H54 (cell line): ENCODE measurements around the gene MYD88.
"Not testable (repeated sequence)": the region's sequence is repeated elsewhere in the genome, so short reads cannot be mapped to it uniquely, and the experiment has no call there.

ENCODE experiments used
- DNase-seq: peaks from one replicate; pipeline ENCODE4 v3.0.0; 2011; ENCODE audit warnings: low spot score, mixed read lengths; ENCODE audit not compliant: insufficient read length
- FAIRE-seq: peaks from 3 replicates; lab custom pipeline; 2011; peaks lifted over from hg19 to GRCh38; lab: Jason Lieb, UNC
- POLR2A ChIP-seq: IDR thresholded peaks from 2 replicates; pipeline ENCODE4 v1.6.1; 2011; ENCODE audit warnings: low read depth, mild to moderate bottlenecking, low read length

MYD88 gene

GRCh38 chr3:38125305-38126120, 12.9 kb upstream of the MYD88 start:
- FAIRE-seq (no peak), DNase-seq (no peak)
- no peak for TF ChIP-seq POLR2A

DNA sequence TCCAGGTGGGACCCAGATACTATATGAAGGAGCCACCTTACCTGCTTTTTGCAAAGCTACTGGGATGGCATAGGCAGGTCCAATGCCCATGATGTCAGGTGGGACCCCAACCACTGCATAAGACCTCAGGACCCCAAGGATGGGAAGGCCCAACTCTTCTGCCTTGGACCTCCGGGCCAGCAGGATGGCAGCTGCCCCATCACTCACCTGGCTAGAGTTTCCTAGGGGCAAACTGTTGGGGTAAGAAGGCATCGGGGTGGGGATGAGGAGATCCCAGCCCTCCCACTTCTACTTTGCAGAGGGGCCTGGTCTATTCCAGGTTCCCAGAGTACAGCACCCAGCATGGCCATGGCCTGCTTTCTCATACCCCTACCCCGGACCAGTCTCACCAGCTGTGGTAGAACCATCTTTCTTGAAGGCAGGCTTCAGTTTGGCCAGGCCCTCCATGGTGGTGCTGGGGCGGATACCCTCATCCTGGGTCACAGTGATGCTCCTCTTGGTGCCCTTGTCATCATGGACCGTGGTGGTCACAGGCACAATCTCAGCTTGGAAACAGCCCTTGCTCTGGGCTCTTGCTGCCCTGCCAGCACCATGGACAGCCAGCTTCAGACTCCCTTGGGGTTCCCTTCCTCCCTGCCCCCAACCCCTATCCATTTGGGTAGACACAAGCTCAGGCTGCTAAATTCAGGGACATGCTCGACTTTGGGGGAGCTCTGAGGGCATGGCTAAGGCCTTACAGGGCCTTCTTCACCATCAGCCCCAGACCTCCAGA, 12.2 kb upstream of the MYD88 start:
- FAIRE-seq (no peak), DNase-seq (no peak)
- TF ChIP-seq POLR2A, result no peak

DNA sequence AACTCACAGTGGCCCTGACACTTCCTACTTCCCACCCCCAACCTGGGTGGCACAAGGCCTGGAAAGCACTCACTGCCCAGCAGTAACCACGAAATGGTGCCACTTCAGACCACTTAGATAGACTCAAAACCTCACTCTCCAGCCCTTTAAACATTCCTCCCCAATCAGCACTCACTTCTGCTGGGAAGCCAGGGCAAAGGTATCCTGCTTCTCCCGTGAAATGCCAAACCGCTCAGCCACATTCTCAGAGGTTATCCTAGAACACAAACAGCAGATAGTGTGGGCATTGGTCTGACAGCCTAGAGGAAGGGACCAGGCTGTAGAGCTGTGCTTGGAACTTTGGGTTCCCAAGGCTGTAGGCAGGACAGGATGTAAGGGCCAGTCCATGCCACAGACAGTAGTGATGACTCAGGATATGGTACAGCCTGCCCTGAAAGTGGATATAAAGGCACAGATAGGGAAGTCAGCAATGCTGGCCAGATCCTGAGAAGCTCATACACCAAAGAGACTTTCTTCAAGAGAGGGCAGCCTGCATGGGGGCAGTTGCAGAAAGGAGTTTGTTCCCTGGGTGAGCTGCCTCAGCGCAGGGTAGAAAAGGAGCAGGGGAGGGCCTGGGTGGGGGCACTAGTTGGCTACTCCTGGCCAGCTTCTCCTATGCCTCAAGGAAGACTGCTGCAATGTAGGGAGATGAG, 10.7 kb upstream of the MYD88 start:
- no peak for TF ChIP-seq POLR2A
- DNase-seq (no peak), FAIRE-seq (no peak)

- DNase-seq (no peak), FAIRE-seq (no peak)
- TF ChIP-seq POLR2A, result no peak
Observed at GRCh38 chr3:38128303-38128655, 10.2 kb upstream of the MYD88 start.

DNA sequence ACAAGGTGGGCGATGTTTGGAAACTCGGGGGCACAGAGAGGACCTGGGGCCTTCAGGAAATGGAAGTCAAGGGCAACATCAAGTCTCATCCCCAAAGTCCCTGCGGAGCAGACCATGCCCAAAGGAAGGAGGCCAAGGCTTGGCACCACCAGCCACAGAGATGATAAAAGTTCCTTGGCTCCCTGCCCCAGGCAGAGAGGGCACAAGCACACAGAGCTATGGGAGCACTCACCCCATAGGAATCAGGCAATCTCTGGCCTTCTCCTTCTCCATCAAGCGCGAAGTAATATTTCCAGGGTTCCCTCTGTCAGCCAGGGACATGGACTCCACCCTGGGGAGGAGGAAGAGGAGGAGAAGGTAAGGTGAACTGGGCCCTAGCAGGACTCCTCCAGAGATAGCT, 9.4 kb upstream of the MYD88 start:
- no peak for TF ChIP-seq POLR2A
- DNase-seq (no peak), FAIRE-seq (no peak)

- FAIRE-seq (no peak), DNase-seq (no peak)
- TF ChIP-seq POLR2A, result no peak
Observed at GRCh38 chr3:38130631-38131065, 7.8 kb upstream of the MYD88 start.

- no peak for FAIRE-seq
- TF ChIP-seq POLR2A, result no peak
- no peak for DNase-seq
Observed at GRCh38 chr3:38131621-38132369, 6.7 kb upstream of the MYD88 start.

DNA sequence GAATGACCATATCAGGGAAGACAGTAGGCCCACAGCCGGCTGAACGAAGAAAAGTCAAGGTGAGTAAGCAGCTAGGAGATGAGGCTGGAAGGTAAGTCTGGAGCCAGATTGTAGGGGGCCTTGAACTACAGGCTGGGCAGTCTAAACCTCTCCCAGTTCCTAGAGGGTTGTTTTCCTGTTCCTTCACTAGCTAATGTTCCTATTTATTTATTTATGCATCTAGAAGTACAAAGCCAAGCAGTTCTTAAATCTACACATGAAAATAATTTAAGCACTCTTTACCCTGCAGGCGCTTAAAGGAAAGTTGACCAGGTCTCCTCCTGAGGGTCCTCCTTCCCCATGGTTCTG, 5.3 kb upstream of the MYD88 start:
- DNase-seq, result no peak
- FAIRE-seq, result no peak
- TF ChIP-seq POLR2A, result no peak

- TF ChIP-seq POLR2A, result no peak
- FAIRE-seq (no peak), DNase-seq (no peak)
Observed at GRCh38 chr3:38133557-38134405, 4.7 kb upstream of the MYD88 start.

DNA sequence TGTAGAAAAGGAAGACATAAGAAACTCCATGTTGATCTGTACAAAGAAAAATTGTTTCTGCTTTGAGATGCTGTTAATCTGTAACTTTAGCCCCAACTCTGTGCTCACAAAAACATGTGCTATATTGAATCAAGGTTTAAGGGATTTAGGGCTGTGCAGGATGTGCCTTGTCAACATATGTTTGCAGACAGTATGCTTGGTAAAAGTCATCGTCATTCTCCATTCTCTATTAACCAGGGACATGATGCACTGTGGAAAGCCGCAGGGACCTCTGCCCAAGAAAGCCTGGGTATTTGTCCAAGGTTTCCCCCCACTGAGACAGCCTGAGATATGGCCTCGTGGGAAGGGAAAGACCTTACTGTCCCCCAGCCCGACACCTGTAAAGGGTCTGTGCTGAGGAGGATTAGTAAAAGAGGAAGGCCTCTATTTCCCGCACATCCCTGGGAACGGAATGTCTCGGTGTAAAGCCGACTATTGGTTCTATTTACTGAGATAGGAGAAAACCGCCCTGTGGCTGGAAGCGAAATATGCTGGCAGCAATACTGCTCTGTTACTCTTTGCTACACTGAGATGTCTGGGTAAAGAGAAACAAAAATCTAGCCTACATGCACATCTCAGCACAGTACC, 3.8 kb upstream of the MYD88 start:
- DNase-seq, FAIRE-seq: not testable (repeated sequence)

- FAIRE-seq, result not testable (repeated sequence)
Observed at GRCh38 chr3:38135621-38136277, 2.7 kb upstream of the MYD88 start.

DNA sequence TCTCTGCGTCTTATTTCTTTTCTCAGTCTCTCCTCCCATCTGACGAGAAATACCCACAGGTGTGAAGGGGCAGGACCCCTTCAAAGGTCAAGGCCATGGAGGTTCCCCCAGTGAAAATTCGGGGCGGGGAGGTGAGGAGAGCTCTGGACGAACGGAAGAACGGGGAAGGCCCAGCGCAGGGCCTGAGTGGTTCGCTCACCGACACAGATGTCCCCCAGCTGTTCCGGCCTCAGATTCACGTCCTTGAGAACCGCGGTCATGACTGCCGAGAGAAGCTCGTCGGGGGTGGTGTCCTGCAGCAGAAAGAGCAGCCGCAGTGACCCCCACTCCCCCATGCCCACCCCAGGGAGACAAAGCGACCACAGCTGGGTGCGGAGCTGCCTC, 2.1 kb upstream of the MYD88 start:
- TF ChIP-seq POLR2A, result no peak
- no peak for DNase-seq
- FAIRE-seq, result no peak

More at GRCh38 chr3:38135621-38136277, 2.7 kb upstream of the MYD88 start:
- not testable (repeated sequence) for DNase-seq
